ENCODE data around the gene RAB1A.
"Not testable (repeated sequence)": the region's sequence is repeated elsewhere in the genome, so short reads cannot be mapped to it uniquely, and the experiment has no call there.

The RAB1A gene

DNA sequence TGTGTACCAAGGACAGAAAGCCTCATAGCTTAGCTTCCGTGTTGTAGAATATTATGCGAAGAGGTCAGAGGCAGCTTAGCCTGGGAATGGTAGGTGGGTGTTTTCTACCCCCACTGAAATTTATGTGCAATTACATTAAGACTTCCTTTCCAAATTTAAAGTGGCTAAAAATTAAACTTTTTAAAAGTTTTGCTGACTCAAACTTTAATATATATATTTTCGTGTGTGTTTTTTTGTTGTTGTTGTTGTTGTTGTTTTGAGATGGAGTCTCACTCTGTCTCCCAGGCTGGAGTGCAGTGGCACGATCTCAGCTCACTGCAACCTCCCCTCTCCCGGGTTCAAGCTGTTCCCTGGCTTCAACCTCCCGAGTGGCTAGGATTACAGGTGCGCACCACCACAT lies 4.3 kb upstream of the RAB1A start:
- no peak for DNase-seq (ENCODE audit: low spot score)

DNA sequence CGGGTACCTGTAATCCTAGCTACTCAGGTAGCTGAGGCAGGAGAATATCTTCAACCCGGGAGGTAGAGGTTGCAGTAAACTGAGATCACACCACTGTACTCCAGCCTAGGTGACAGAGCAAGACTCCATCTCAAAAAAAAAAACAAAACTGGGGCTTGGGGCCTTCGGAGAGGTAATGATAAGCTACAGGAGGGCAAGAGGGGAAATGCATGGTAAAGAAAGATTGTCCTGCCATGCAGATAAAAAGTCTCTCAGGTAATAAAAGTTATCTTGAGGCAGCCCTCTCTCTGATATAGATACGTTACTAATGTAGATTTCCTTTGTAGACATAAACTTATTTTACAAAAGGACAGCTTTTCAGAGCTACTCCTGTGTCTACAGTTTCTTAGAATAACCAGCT lies 3.7 kb upstream of the RAB1A start:
- DNase-seq (ENCODE audit: low spot score): no peak

DNA sequence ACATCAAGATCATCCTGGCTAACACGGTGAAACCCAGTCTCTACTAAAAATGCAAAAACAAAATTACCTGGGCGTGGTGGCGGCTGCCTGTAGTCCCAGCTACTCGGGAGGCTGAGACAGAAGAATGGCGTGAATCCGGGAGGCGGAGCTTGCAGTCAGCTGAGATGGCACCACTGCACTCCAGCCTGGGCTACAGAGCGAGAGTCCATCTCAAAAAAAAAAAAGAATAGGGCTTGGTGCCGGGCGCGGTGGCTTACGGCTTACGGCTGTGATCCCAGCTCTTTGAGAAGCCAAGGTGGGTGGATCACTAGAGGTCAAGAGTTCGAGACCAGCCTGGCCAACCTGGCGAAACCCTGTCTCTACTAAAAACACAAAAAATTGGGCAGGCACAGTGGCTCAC lies 3.0 kb upstream of the RAB1A start:
- not testable (repeated sequence) for DNase-seq (ENCODE audit: low spot score)

- no peak for DNase-seq (ENCODE audit: low spot score)
Observed at GRCh38 chr2:65130664-65131175, 814 bp upstream of the RAB1A start.

GRCh38 chr2:65129286-65129825 lies 550 bp downstream of the RAB1A start:
- peak; percentile 56 for DNase-seq (ENCODE audit: low spot score)

GRCh38 chr2:65128297-65129190 lies 1.4 kb downstream of the RAB1A start:
- no peak for DNase-seq (ENCODE audit: low spot score)

- DNase-seq (ENCODE audit: low spot score): not testable (repeated sequence)
Observed at GRCh38 chr2:65125457-65125856, 4.4 kb downstream of the RAB1A start.

- no peak for DNase-seq (ENCODE audit: low spot score)
Observed at GRCh38 chr2:65122313-65122712, 7.6 kb downstream of the RAB1A start.

DNA sequence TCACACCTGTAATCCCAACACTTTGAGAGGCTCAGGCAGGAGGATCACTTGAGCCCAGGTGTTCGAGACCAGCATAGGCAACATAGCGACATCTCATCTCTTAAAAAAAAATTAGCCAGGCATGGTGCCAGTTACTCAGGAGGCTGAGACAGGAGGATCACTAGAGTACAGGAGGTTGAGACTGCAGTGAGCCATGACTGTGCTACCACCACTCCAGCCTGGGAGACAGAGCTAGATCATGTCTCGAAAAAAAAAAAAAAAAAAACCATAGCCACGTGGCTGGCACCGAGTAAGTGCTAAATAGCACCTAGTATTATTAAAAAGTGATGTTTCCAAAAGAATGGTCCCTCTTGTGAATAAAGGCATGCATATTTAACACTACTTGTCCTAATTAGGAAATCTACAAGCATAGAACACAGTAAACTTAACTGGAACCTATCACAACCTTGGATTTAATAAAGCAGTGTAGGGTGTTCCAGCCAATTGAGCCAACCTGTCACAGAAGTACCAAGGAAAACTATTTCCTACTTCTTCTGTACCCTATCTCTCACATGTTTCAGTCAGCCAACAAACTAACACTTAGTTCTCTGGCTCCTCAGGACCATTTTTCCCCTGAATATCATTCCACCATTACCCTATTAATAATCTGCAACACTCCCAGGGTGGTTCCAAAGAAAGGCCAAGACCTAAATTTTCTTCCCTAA lies 8.8 kb downstream of the RAB1A start:
- DNase-seq (ENCODE audit: low spot score): no peak

DNA sequence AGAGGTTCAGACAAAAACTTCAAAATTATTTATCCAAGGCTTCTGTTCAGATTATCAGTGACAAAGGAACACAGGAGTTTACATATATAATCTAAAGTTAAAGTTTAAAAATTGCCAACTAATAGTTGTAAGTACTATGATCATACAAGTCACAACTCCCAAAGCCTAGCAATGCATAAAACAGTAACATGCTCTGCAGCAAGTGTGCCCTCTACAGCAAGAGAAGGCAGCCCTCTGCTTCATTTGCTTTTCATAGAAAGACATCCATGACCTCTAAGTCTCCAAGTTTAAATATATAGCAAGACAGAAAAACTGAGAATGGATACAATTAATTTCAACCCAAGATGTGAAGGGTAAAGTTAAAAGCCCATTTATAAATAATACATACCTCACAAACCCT lies 13.3 kb downstream of the RAB1A start:
- DNase-seq (ENCODE audit: low spot score): no peak

DNA sequence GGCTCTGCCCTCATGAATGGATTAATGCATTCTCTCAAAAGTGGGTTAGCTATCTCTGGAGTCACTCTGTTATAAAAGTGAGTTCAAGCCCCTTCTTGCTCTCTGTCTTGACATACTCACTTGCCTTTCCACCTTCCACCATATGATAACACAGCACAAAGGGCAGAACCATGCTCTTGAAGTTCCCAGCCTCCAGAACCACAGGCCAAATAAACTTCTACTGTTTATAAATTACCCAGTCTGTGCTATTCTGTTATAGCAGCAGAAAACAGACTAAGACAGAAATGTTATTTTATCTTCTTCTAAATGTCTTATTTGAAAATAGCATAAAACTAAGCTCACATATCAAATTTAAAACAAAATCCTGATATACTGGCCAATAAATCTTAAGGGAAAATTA lies 15.0 kb downstream of the RAB1A start:
- DNase-seq (ENCODE audit: low spot score): no peak

GRCh38 chr2:65113816-65114215 lies 16.1 kb downstream of the RAB1A start:
- no peak for DNase-seq (ENCODE audit: low spot score)

DNA sequence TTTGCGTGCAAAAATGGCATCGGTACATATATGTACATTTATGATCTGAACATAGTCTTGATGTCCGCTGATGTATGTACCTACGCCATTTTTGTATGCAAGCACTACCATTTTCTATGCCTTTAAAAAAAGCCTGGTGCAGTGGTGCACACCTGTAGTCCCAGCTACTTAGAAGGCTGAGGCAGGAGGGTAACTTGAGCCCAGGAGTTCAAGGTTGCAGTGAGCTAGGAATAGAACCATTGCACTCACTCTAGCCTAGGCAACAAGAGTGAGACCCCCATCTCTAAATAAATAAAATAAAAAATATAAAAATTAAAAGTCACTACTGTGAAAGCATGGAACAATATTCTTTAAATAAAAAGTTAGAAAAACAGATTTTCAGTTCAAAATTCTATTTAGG lies 16.7 kb downstream of the RAB1A start:
- DNase-seq (ENCODE audit: low spot score): no peak

DNA sequence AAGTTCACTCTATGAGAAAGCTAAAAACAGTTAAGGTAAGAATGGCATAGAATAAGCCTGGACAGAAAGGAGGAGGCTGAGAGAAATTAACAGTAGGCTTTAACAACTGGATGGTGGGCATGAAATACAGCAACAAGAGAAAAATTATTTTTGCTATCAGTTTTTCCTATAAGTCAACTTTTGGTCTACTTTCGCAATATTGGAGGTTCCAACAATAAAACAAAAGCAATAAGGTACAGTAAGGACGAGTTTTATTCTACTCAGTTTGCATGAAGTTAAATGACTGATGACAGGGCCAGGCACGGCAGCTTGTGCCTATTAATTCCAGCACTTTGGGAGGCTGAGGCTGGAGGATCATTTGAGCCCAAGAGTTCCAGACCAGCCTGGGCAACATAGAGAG lies 17.3 kb downstream of the RAB1A start:
- no peak for DNase-seq (ENCODE audit: low spot score)

DNA sequence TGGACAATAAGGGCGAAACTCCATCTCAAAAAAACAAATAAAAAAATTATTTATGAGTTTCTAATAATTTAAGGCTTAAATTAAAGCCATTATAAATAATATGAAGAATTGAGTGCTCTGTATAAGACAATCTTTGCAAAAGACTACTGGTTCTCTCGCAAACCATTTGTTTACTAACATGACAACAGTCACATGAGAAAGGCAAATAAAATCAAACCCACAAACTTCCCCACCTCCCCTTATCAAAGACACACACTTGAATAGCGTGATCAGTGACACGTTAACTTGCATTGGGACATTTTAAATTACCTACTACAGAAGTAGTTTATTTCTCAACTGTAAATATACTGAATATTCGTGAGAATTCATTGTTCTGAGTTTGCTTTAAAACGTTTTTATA lies 21.1 kb downstream of the RAB1A start:
- no peak for DNase-seq (ENCODE audit: low spot score)

DNA sequence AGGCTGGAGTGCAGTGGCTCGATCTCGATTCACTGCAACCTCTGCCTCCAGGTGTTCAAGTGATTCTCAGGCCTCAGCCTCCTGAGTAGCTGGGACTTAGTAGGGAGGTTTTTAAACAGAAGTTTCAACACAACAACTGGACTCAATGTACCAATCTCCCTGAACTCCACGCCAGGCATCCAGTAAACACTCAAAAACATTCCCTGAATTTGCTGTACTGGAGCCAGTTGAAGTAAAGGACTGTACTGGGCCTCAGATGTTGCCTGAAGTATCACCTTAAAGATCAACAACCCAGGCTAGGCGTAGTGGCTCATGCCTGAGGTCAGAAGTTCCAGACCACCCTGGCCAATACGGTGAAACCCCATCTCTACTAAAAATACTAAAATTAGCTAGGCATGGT lies 22.4 kb downstream of the RAB1A start:
- no peak for DNase-seq (ENCODE audit: low spot score)

DNA sequence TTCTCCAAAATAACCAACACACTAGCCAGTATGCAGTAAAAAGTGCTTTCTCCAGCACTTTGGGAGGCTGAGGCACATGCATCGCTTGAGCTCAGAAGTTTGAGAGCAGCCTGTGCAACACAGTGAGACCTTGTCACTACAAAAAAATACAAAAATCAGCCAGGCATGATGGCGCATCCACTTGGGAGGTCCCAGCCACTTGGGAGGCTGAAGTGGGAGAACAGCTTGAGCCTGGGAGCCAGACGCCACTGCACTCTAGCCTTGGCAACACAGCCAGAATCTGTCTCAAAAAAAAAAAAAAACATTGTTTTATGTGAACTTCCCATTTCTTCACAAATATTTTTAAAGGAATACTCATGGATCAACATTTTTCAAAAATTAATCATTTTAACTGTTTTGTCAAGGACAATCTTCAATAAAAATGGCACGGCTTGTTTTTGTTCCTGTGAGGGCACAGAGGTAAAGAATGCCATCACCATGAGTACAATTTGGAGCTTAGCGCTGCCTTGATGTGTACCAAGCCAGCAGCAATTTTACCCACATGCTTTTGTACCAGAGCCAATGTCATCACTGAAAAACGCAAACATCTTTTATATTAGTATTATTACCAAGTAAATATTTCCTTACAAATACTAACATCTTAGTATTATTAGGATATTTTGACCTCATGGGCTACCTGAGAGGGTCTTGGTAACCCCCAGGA lies 26.7 kb downstream of the RAB1A start:
- DNase-seq (ENCODE audit: low spot score): no peak

DNA sequence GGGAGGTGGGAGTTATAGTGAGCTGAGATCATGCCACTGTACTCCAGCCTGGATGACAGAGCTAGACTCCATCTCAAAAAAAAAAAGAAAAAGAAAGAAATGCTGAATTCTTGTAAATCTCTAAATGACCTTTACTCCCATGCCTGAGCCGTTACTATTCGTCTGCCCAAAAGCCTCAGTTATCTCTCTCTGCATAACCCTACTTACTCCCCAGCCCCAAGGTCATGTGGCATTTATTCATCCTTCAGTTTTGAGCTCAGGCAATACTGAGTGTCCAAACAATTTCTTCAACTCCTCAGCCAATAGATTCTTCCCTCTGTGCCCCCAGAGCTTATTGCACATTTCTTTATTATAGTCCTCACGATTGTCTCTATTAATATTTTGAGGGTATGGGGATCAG lies 28.8 kb downstream of the RAB1A start:
- no peak for DNase-seq (ENCODE audit: low spot score)

- no peak for DNase-seq (ENCODE audit: low spot score)
Observed at GRCh38 chr2:65098741-65099140, 31.2 kb downstream of the RAB1A start.

DNA sequence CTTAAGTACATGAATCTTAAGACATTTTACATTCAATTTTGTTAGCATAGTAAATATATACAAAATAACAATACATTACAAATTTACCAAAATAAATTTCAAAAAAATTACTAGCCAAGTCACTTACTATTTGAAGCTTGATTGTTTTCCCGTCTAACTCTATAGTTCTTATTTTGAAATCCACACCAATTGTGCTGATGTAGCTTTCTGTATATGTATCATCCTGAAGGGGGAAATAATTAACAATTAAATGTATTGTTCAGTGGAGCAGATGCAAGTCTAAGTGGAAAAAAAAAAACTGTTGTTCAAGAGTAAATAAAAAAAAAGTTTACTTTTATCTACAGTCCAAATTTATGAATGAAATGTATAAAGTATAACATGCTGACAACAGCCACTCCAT lies 32.1 kb downstream of the RAB1A start:
- no peak for DNase-seq (ENCODE audit: low spot score)

DNA sequence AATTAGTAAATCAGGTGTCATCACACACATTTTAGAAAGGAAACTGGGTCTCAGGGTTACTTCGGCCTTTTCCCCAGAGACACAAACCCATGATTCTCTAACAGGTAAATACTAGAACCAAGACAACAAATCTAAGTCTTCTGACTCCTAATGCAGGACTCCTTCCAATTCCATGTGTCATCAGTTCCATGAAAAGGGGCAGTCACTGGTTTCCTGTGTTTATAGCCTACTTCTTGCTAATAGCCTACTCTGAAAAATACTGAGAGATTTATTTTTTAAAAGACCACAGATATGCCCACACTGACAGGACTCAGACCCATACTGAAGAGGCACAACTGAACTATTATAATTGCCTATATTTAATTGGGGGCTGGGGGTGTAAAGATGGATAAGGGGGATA lies 33.0 kb downstream of the RAB1A start:
- DNase-seq (ENCODE audit: low spot score): no peak

GRCh38 chr2:65093211-65093610 lies 36.7 kb downstream of the RAB1A start:
- DNase-seq (ENCODE audit: low spot score): no peak

All from D341Med (cell line).